ENCODE measurements around the gene CPVL.
A peak's percentile ranks its signal among the peaks of the same experiment; 100 is the strongest.

The CPVL gene

DNA sequence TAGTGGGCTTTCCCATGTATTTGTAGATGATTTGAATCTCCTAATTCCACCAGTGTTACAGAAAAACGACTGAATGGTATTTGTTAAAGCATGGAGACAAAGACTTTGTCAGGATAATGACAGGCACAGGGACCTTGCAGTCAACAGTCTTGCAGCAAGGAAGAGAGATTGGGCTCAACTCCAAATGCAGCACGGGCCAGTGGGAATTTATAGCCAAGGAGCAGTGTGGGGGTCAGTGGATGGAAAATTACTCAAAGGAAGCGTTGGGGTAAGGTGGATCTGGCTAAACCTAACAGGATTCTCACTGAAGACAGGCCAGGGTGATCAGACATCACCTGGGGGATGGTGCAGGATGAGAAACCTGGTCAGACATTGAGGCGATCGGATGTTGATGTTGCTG is 24.3 kb downstream of the CPVL start (continued):
- TF ChIP-seq MYNN (tag by site-specific recombination; IDR thresholded peaks at IDR 0.05; ENCODE audit: borderline replicate concordance) (no peak), ZBTB7A (tag by site-specific recombination; IDR thresholded peaks at IDR 0.05; ENCODE audit: low read depth) (no peak), ZNF114 (tag by site-specific recombination; IDR thresholded peaks at IDR 0.05) (no peak), PRDM1 (tag by site-specific recombination; IDR thresholded peaks at IDR 0.05) (no peak), ZNF558 (tag by site-specific recombination; IDR thresholded peaks at IDR 0.05) (no peak), ZNF843 (tag by site-specific recombination; IDR thresholded peaks at IDR 0.05) (no peak), IKZF3 (tag by site-specific recombination; IDR thresholded peaks at IDR 0.05) (no peak)
- TF ChIP-seq, protein P1, sequence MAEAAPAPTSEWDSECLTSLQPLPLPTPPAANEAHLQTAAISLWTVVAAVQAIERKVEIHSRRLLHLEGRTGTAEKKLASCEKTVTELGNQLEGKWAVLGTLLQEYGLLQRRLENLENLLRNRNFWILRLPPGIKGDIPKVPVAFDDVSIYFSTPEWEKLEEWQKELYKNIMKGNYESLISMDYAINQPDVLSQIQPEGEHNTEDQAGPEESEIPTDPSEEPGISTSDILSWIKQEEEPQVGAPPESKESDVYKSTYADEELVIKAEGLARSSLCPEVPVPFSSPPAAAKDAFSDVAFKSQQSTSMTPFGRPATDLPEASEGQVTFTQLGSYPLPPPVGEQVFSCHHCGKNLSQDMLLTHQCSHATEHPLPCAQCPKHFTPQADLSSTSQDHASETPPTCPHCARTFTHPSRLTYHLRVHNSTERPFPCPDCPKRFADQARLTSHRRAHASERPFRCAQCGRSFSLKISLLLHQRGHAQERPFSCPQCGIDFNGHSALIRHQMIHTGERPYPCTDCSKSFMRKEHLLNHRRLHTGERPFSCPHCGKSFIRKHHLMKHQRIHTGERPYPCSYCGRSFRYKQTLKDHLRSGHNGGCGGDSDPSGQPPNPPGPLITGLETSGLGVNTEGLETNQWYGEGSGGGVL (tag by site-specific recombination; IDR thresholded peaks at IDR 0.05), result no peak
- TF ChIP-seq, protein P2, sequence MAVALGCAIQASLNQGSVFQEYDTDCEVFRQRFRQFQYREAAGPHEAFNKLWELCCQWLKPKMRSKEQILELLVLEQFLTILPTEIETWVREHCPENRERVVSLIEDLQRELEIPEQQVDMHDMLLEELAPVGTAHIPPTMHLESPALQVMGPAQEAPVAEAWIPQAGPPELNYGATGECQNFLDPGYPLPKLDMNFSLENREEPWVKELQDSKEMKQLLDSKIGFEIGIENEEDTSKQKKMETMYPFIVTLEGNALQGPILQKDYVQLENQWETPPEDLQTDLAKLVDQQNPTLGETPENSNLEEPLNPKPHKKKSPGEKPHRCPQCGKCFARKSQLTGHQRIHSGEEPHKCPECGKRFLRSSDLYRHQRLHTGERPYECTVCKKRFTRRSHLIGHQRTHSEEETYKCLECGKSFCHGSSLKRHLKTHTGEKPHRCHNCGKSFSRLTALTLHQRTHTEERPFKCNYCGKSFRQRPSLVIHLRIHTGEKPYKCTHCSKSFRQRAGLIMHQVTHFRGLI (tag by site-specific recombination; IDR thresholded peaks at IDR 0.05), result no peak
- TF ChIP-seq, protein P3, sequence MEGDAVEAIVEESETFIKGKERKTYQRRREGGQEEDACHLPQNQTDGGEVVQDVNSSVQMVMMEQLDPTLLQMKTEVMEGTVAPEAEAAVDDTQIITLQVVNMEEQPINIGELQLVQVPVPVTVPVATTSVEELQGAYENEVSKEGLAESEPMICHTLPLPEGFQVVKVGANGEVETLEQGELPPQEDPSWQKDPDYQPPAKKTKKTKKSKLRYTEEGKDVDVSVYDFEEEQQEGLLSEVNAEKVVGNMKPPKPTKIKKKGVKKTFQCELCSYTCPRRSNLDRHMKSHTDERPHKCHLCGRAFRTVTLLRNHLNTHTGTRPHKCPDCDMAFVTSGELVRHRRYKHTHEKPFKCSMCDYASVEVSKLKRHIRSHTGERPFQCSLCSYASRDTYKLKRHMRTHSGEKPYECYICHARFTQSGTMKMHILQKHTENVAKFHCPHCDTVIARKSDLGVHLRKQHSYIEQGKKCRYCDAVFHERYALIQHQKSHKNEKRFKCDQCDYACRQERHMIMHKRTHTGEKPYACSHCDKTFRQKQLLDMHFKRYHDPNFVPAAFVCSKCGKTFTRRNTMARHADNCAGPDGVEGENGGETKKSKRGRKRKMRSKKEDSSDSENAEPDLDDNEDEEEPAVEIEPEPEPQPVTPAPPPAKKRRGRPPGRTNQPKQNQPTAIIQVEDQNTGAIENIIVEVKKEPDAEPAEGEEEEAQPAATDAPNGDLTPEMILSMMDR (tag by site-specific recombination; IDR thresholded peaks at IDR 0.05), result no peak

DNA sequence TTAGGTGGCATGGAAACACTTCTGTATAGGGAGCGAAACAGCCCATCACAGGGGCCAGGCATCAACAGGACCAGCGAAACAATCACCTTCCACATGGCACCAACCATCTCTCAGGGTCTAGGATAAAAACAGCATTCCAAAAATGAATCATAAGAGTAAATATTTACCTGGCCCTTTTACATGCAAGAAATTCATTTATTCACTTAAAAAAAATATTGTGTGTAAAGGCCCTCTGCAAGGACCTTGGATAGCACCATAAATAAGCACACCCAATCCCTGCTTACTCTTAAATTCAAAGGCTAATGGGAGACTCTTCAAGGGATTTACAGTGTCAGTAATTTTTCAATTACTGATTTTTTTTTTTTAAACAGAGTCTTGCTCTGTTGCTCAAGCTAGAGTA is 25.4 kb downstream of the CPVL start:
- peaks cover 23% of the 10 kb centered on the region for H3K4me1 ChIP-seq (ENCODE audit: control insufficient read depth, insufficient read depth, low read length)
- CTCF ChIA-PET, result interaction anchor here (0.7 to 1.3 kb wide), 3 partner anchors 15 to 193 kb away, joined by 4 to 6 read pairs (median 6); no protein-coding TSS in a partner anchor
- TF ChIP-seq, protein P4, sequence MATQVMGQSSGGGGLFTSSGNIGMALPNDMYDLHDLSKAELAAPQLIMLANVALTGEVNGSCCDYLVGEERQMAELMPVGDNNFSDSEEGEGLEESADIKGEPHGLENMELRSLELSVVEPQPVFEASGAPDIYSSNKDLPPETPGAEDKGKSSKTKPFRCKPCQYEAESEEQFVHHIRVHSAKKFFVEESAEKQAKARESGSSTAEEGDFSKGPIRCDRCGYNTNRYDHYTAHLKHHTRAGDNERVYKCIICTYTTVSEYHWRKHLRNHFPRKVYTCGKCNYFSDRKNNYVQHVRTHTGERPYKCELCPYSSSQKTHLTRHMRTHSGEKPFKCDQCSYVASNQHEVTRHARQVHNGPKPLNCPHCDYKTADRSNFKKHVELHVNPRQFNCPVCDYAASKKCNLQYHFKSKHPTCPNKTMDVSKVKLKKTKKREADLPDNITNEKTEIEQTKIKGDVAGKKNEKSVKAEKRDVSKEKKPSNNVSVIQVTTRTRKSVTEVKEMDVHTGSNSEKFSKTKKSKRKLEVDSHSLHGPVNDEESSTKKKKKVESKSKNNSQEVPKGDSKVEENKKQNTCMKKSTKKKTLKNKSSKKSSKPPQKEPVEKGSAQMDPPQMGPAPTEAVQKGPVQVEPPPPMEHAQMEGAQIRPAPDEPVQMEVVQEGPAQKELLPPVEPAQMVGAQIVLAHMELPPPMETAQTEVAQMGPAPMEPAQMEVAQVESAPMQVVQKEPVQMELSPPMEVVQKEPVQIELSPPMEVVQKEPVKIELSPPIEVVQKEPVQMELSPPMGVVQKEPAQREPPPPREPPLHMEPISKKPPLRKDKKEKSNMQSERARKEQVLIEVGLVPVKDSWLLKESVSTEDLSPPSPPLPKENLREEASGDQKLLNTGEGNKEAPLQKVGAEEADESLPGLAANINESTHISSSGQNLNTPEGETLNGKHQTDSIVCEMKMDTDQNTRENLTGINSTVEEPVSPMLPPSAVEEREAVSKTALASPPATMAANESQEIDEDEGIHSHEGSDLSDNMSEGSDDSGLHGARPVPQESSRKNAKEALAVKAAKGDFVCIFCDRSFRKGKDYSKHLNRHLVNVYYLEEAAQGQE (tag by site-specific recombination; IDR thresholded peaks at IDR 0.05), result peak; percentile 79
- TF ChIP-seq ZNF76 (tag by site-specific recombination; IDR thresholded peaks at IDR 0.05; ENCODE audit: borderline replicate concordance, low read depth), result no peak
- H3K36me3 ChIP-seq (ENCODE audit: control insufficient read depth in 2 of 2, insufficient read depth in 1 of 2, low read length in 2 of 2), result no peaks in the 10 kb centered on the region; a peak in 1 of 3 replicates
- H3K9me3 ChIP-seq (ENCODE audit: control insufficient read depth, insufficient read depth, low read depth, low read length), result no peaks in the 10 kb centered on the region
- no peak overlapping the region for H3K4me3 ChIP-seq (ENCODE audit: low read depth, low read length)
- H3K27ac ChIP-seq (ENCODE audit: extremely low read depth, low read depth, low read length), result no peak overlapping the region
- POLR2A ChIA-PET, result no interaction called here

DNA sequence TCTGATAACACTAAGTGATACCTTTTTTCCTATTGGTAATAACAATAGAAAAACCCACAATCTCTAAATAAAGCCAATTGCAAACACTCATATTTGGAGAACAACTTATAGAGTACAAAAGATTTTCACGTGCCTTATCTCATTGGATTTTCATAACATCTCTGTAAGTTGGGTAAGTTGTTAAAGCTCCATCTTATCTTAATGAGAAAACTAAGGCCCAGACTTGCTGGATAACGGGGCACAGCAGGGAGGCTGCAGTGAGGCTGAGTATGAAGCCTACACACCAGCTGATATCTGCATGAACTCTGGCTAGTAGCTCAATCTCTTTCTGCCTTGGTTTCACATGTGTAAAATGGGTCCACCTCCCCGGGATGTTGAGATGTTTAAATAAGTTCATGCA is 26.8 kb downstream of the CPVL start:
- no peaks in the 10 kb centered on the region for H3K9me3 ChIP-seq (ENCODE audit: control insufficient read depth, insufficient read depth, low read depth, low read length)
- peaks cover 23% of the 10 kb centered on the region for H3K4me1 ChIP-seq (ENCODE audit: control insufficient read depth, insufficient read depth, low read length)
- no peak overlapping the region for H3K4me3 ChIP-seq (ENCODE audit: low read depth, low read length)
- H3K27ac ChIP-seq (ENCODE audit: extremely low read depth, low read depth, low read length), result no peak overlapping the region
- CTCF ChIA-PET, result interaction anchor here (0.6 to 1.7 kb wide), 6 partner anchors 13 to 208 kb away, joined by 3 to 8 read pairs (median 4); partner anchors contain the start of gene CPVL
- POLR2A ChIA-PET, result no interaction called here
- H3K36me3 ChIP-seq (ENCODE audit: control insufficient read depth in 2 of 2, insufficient read depth in 1 of 2, low read length in 2 of 2), result no peaks in the 10 kb centered on the region; a peak in 1 of 3 replicates
- TF ChIP-seq ZNF843 (tag by site-specific recombination; IDR thresholded peaks at IDR 0.05), result peak; percentile 76
- TF ChIP-seq ZNF596 (tag by site-specific recombination; IDR thresholded peaks at IDR 0.05), result no peak
- TF ChIP-seq GFI1B (tag by site-specific recombination; IDR thresholded peaks at IDR 0.05), result no peak
- 0 out of 2 replicates have a peak, but pooled peaks have one; percentile 23 for TF ChIP-seq ZBTB8A (tag by site-specific recombination; IDR thresholded peaks at IDR 0.05)
- TF ChIP-seq OSR2 (tag by site-specific recombination; IDR thresholded peaks at IDR 0.05), result peak; percentile 31; the same call in 1 of the 2 replicates
- peak; percentile 89 for TF ChIP-seq FEZF1 (tag by site-specific recombination; IDR thresholded peaks at IDR 0.05)
- TF ChIP-seq ZSCAN30 (tag by site-specific recombination; IDR thresholded peaks at IDR 0.05), result 0 out of 2 replicates have a peak, but pooled peaks have one; percentile 45
- TF ChIP-seq, protein P5, sequence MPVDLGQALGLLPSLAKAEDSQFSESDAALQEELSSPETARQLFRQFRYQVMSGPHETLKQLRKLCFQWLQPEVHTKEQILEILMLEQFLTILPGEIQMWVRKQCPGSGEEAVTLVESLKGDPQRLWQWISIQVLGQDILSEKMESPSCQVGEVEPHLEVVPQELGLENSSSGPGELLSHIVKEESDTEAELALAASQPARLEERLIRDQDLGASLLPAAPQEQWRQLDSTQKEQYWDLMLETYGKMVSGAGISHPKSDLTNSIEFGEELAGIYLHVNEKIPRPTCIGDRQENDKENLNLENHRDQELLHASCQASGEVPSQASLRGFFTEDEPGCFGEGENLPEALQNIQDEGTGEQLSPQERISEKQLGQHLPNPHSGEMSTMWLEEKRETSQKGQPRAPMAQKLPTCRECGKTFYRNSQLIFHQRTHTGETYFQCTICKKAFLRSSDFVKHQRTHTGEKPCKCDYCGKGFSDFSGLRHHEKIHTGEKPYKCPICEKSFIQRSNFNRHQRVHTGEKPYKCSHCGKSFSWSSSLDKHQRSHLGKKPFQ (tag by site-specific recombination; IDR thresholded peaks at IDR 0.05), result 0 out of 2 replicates have a peak, but pooled peaks have one; percentile 44
- TF ChIP-seq ZNF837 (tag by site-specific recombination; IDR thresholded peaks at IDR 0.05), result no peak
- TF ChIP-seq, protein P6, sequence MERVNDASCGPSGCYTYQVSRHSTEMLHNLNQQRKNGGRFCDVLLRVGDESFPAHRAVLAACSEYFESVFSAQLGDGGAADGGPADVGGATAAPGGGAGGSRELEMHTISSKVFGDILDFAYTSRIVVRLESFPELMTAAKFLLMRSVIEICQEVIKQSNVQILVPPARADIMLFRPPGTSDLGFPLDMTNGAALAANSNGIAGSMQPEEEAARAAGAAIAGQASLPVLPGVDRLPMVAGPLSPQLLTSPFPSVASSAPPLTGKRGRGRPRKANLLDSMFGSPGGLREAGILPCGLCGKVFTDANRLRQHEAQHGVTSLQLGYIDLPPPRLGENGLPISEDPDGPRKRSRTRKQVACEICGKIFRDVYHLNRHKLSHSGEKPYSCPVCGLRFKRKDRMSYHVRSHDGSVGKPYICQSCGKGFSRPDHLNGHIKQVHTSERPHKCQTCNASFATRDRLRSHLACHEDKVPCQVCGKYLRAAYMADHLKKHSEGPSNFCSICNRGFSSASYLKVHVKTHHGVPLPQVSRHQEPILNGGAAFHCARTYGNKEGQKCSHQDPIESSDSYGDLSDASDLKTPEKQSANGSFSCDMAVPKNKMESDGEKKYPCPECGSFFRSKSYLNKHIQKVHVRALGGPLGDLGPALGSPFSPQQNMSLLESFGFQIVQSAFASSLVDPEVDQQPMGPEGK (tag by site-specific recombination; IDR thresholded peaks at IDR 0.05), result no peak

Data from HEK293 (cell line).